ENCODE results near the gene PLPP4. TPM values are rescaled to one million over a fixed set of nuclear protein-coding genes. Genes with fewer than 3 reads are reported as not detected.

The PLPP4 gene
- total and polyA plus RNA-seq, 2 donors (not counting 3 experiments of a cell fraction or from before 2014, with no cell fraction given), result 15.5 to 36.4 TPM

GRCh38 chr10:120584786-120585185, 127.8 kb downstream of the PLPP4 start:
- ChIA-PET POLR2A (no interaction called here), CTCF (no interaction called here)
- Histone ChIP-seq H3K9ac (replicated peaks; ENCODE audit: extremely low read depth, insufficient read depth, low read length) (no peak overlapping the region), H4K20me1 (replicated peaks; ENCODE audit: control insufficient read depth, extremely low read depth, insufficient read depth, low read length) (no peaks in the 10 kb centered on the region), H3K4me1 (ENCODE audit: control insufficient read depth, extremely low read depth, insufficient read depth, low read length) (no peaks in the 10 kb centered on the region), H2AFZ (ENCODE audit: low read depth, low read length) (no peak overlapping the region), H3K4me2 (ENCODE audit: insufficient read depth, low read length) (no peak overlapping the region), H3K27me3 (ENCODE audit: control insufficient read depth in 2 of 2, insufficient read depth in 2 of 2, low read length in 2 of 2) (no peaks in the 10 kb centered on the region), H3K36me3 (ENCODE audit: control insufficient read depth in 2 of 2, extremely low read depth in 1 of 2, insufficient read depth in 2 of 2, low read length in 2 of 2) (no peaks in the 10 kb centered on the region), H3K4me3 (replicated peaks in 1 of 3; ENCODE audit: insufficient read depth in 1 of 3, low read depth in 1 of 3, low read length in 3 of 3) (no peak overlapping the region), H3K79me2 (ENCODE audit: control insufficient read depth, insufficient read depth, low read length) (no peaks in the 10 kb centered on the region), H3K9me3 (replicated peaks; ENCODE audit: control insufficient read depth, insufficient read depth, low read length) (no peaks in the 10 kb centered on the region), H3K27ac (ENCODE audit: insufficient read depth, low read depth, low read length) (no peak overlapping the region), H3K9me1 (replicated peaks; ENCODE audit: control insufficient read depth, extremely low read depth, insufficient read depth, low read length) (no peaks in the 10 kb centered on the region)
- intact Hi-C loops (cut with micrococcal nuclease) (no loop called here), dilution Hi-C loops (cut with MboI; ENCODE audit: extremely low pct_ligation_motif_present, low sequenced_read_pairs) (no loop called here)
- TF ChIP-seq POLR2A (IDR thresholded peaks at IDR 0.05; ENCODE audit: low read depth, low read length) (no peak), JUN (IDR thresholded peaks at IDR 0.05; ENCODE audit: borderline replicate concordance, insufficient read depth, insufficient read length, low read depth) (no peak), EZH2 (IDR thresholded peaks at IDR 0.05; ENCODE audit: borderline replicate concordance, low read depth, low read length, severe bottlenecking) (no peak), GATA2 (IDR thresholded peaks at IDR 0.05; ENCODE audit: insufficient read depth, insufficient read length, low read depth, low read length) (no peak)
- no peak for FAIRE-seq
- DNase-seq (ENCODE audit: low read depth, low spot score), result no peak
- BruUV-seq (replicated peaks), result no TSS peak

- Histone ChIP-seq H4K20me1 (replicated peaks; ENCODE audit: control insufficient read depth, extremely low read depth, insufficient read depth, low read length) (no peaks in the 10 kb centered on the region), H3K9ac (replicated peaks; ENCODE audit: extremely low read depth, insufficient read depth, low read length) (no peak overlapping the region), H3K36me3 (ENCODE audit: control insufficient read depth in 2 of 2, extremely low read depth in 1 of 2, insufficient read depth in 2 of 2, low read length in 2 of 2) (no peaks in the 10 kb centered on the region), H3K4me1 (ENCODE audit: control insufficient read depth, extremely low read depth, insufficient read depth, low read length) (no peaks in the 10 kb centered on the region), H3K27me3 (ENCODE audit: control insufficient read depth in 2 of 2, insufficient read depth in 2 of 2, low read length in 2 of 2) (no peaks in the 10 kb centered on the region), H3K4me2 (ENCODE audit: insufficient read depth, low read length) (no peak overlapping the region), H3K4me3 (replicated peaks in 1 of 3; ENCODE audit: insufficient read depth in 1 of 3, low read depth in 1 of 3, low read length in 3 of 3) (no peak overlapping the region), H3K79me2 (ENCODE audit: control insufficient read depth, insufficient read depth, low read length) (no peaks in the 10 kb centered on the region), H3K27ac (ENCODE audit: insufficient read depth, low read depth, low read length) (no peak overlapping the region), H2AFZ (ENCODE audit: low read depth, low read length) (no peak overlapping the region), H3K9me3 (replicated peaks; ENCODE audit: control insufficient read depth, insufficient read depth, low read length) (no peaks in the 10 kb centered on the region), H3K9me1 (replicated peaks; ENCODE audit: control insufficient read depth, extremely low read depth, insufficient read depth, low read length) (no peaks in the 10 kb centered on the region)
- ChIA-PET POLR2A (no interaction called here), CTCF (interaction anchor here (1.2 to 2.2 kb wide), 2 partner anchors 149 to 163 kb away, joined by 3 to 6 read pairs; no protein-coding TSS in a partner anchor)
- FAIRE-seq (no peak), DNase-seq (ENCODE audit: low read depth, low spot score) (no peak)
- BruUV-seq (replicated peaks), result no TSS peak
- dilution Hi-C loops (cut with MboI; ENCODE audit: extremely low pct_ligation_motif_present, low sequenced_read_pairs), result no loop called here
- TF ChIP-seq GATA2 (IDR thresholded peaks at IDR 0.05; ENCODE audit: insufficient read depth, insufficient read length, low read depth, low read length) (no peak), MYC (IDR thresholded peaks at IDR 0.05; ENCODE audit: low read depth, low read length) (no peak), POLR2A (IDR thresholded peaks at IDR 0.05; ENCODE audit: low read depth, low read length) (no peak), FOS (IDR thresholded peaks at IDR 0.05; ENCODE audit: borderline replicate concordance, insufficient read depth, low read length) (no peak), POLR2AphosphoS5 (IDR thresholded peaks at IDR 0.05; ENCODE audit: insufficient read depth, low read depth, low read length) (no peak), EZH2 (IDR thresholded peaks at IDR 0.05; ENCODE audit: borderline replicate concordance, low read depth, low read length, severe bottlenecking) (no peak), MAX (IDR thresholded peaks at IDR 0.05; ENCODE audit: insufficient read depth, insufficient read length) (no peak), CTCF (IDR thresholded peaks at IDR 0.05; ENCODE audit: extremely low read depth in 1 of 2, insufficient read depth in 1 of 2, low read depth in 1 of 2, low read length in 2 of 2) (no peak), JUN (IDR thresholded peaks at IDR 0.05; ENCODE audit: borderline replicate concordance, insufficient read depth, insufficient read length, low read depth) (no peak)
- intact Hi-C loops (cut with micrococcal nuclease), result no loop called here
Observed at GRCh38 chr10:120586471-120586872, 129.4 kb downstream of the PLPP4 start.
